Suppressor macrophage treated with lipopolysaccharide for 4 hours (primary cell): ENCODE results near the gene HLA-DQB1.
A peak's percentile ranks its signal among the peaks of the same experiment; 100 is the strongest.

Experiments
- DNase-seq: peaks from one replicate; pipeline ENCODE4 v3.0.0-alpha.2; 2020

HLA-DQB1 gene

DNA sequence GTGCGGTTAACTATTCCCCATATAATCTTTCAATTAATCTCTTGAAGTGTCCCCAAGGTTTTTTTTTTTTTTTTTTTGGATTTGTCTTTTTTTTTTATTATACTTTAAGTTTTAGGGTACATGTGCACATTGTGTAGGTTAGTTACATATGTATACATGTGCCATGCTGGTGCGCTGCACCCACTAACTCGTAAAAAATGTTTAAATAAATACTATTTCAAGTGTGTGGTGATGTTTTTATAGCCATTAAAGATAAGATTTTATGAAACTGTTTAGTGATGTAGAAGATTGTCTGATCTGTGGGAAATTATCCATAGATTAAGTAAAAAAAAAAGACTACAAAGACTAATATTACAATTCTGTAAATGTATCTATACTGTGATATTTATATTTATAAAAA is 41.9 kb downstream of the HLA-DQB1 start:
- no peak for DNase-seq

DNA sequence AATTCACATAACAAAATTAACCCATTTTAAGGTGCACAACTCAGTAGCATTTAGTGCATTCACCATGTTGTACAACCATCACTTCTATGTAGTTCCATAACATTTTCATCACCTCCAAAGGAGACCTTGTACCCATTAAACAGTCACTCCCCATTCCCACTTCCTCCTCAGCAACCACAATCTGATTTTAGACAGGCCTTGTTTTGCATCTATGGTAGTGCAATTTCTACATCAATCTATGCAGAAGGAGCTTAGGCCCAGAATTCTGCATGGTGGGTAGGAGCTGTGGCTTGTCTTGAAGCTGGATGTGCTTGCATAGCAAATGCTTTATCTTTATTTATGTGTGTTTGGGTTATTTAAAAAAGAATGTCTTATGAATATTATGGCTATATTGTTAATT is 42.8 kb downstream of the HLA-DQB1 start:
- peak; percentile 32 for DNase-seq

DNA sequence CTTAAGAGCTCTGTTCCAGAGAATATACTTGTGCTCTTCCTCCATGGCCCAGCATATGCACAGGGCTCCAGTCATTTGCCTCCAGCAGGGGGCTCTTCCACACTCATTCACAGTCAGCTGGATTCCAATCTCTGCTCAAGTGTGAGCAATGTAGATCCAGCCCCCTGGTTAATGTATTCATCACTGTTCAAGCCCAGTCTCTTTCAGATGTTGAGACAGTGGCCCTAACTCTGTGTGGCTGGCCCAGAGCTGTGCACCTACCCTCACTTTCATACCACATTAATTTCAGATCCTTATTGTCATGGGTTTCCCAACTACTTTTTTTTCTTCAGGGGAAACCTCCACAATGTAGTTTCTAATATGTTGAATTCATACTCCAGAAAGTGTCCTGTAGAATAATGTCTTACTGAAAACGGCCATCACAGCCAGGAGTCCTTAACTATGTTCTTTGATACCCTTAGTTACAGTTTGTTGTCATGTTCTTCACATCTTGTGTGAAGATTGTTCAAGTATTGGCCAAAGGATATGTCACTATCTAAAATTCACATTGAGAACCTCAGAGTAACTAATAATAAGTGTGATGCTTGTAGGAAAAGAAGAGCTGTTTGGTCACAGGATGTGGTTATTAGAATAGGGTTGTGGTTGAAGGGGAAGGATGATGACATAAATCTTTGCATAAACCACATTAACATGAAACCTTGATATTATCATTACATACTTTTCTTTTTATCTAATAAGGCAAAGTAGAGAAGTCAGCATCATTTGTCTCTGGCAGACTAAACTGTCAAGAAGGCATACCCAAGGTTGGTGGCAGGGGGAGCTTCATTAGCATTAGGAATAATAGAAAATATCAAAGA is 43.7 kb downstream of the HLA-DQB1 start:
- DNase-seq: peak; percentile 76

DNA sequence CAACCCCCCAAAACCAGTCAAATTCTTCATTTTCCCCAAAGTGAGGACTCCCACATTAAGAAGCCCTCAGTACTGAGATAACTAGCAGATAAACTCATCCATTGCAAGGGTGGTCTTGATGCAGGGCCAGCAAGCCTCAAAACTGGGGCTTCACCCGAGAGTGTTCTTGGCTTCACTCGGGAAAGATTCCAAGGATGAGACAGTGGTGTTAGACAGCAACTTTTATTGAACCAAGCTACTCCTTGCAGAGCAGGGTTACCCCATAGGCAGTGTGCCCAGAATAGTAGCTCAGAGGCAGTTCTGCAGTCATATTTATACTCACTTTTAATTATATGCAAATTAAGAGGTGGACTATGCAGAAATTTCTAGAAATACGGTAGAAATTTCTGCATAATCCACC is 45.1 kb downstream of the HLA-DQB1 start:
- DNase-seq: no peak

DNA sequence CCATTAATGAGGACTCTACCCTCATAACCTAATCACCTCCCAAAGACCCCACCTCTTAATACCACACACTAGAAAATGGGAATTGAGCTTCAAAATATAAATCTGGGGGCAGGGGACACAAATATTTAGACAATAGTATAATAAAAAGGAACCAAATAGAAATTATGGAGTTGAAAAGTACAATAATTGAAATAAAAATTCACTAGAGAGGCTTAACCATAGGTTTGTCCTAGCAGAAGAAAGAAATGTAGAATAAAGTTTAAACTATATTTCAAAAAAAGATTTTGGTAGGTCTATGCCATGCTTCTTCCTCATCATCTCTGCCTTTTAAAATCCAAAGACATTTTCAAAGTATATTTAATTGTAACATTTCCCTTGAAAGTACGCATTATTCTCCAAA is 48.7 kb downstream of the HLA-DQB1 start:
- DNase-seq: no peak

DNA sequence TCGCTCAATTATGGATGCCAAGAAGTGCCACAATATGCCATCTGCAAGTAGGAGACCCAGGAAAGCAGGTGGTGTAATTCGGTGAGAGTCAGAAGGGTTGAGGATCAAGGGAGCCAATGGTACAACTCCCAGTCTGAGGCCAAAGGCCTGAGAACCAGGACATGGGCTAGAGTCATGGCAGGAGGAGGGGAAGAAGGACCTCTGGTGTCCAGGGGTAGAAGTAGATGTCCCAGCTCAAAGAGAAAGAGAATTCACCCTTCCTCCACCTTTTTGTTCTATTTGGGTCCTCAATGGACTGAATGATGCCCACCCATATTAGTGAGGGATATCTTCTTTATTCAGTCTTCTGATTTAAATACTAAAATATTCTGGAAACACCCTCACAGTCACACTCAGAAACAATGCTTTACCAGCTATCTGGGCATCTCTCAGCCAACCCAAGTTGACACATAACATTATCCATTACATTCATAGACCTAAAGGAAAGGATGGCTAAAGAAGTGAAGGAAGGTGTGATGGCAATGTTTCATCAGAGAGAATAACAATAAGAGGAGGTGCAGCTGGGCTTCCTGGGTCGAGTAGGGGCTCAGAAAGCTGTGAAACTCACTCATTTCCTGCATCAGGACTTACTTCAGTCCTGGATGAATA is 50.4 kb downstream of the HLA-DQB1 start:
- no peak for DNase-seq

DNA sequence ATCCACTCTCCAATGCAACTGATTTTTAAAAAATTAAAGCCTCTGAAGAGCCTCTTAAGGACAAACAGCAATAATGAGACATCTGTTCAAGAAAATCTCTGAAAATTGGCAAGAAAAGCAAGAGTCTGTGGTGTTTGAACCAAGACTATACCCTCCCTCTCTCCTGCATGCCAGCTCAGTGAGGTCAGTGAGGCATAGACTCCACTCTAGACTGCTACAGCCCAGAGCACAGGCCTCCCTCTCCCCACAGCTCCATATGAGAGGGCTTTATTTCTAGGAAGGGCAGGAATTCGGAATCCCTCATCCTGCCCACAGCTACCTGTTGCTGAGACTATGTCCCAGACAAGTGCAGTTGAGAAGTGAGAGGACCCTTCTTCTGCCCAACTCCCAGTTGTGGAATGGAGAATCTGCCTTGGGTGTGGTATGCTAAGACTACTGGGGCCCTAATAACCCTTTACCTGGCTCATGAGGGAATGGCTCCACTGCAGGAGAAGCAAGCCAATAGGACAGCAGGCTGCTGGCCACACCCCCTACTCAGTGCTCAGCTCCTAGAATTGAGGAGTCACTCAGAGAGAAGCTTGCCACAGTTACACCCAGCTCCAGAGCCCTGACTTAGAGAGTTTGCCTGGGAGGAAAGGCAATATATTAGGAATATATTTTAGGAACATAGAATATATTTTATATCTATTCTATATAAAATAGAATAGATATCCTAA is 51.9 kb downstream of the HLA-DQB1 start:
- no peak for DNase-seq

DNA sequence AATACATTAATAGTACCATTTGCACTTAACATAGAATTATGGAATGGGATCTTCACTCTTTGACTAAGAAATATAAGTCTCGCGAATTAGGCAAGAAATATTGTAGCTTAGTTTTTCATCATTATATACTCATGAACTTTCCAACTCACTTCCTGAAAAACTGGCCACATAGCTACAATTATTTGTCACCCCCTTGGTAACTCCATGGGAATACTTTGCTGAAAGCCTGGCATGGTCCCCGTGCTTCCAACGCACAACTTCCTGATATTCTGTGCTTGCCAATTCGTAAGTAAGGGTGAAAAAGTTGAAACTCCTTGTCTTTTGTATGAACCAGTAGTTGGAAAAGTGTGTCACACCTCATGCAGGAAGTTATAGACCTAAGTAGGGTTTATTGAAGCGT is 53.0 kb downstream of the HLA-DQB1 start:
- peak; percentile 20 for DNase-seq

DNA sequence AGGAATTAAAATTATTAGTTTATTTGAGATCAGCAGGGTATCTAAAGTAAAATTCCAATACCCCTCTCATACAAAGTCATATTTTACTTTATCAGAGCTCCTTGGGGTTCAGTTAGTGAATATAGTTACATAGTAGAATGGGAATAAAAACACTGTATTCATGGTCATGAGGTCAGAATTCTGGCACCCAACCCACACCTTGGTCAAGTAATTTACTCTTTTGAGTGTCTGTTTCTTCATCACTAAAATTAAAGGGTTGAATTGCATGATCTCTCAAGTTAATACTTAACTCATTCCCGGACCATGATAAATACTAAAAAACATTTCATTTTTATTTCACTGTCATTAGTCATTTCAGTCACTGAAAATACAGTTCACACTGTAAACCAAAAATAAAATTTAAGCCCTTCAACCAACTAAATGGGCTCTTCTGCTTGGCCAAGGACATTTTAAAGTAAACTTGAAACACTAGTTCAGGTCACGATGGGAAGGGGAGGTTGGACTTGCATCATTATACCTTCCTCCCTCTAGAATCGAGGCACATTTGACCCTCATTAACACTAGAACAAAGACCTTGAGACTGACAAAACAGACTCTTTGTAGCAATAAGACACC is 55.7 kb downstream of the HLA-DQB1 start:
- no peak for DNase-seq

DNA sequence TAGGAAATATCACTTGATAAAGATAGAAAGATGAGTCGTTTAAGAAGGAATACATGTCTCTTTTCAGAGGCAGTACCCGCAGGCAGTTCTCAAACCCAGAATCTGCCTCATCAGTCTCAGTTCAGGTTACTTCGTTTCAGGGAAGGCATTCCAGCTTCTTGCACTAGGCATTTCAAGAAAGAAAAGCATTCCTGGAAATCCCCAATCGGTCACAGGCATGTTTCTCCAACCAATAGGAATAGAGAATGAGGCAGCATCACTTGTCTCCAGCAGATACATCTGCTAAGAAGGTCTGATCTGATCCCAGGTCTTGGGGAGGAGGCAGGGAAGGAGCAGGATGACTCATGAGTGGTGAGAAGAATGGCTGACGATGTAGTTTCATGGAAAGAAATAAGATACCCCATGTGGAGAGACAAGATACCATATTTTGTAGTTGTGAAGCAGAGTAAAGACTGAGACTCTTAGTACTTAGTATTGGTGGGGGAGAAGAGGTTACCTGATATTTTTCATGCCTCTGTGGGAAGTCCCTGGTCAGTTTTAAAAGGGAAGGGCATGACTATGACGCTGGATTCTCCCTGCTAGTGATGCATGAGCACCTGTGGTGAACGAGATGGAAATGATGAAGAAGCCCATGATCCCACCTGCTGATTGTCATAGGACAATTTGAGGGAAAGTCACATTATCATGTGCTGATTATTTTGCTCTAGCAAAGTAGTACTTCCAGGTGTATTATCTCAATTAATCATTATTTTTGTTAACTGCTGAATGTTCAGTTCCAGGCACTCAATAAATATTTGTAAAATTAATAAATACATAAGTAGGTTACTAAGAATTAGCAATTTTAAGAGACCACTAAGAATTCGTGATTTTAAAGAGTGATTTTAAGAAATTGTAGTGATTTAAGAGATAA is 56.5 kb downstream of the HLA-DQB1 start:
- DNase-seq: peak; percentile 97
